ENCODE measurements around the gene ADGRE1. TPM values are rescaled to one million over a fixed set of nuclear protein-coding genes. Genes with fewer than 3 reads are reported as not detected.

Gene ADGRE1
- total RNA-seq (under 1 TPM in 1 of 4 donors, not detected in 3; 0.28 TPM), polyA plus RNA-seq (1 to 10 TPM in 2 of 3 donors, under 1 TPM in 1; 0.61 to 1.8 (median 1.2) TPM)

- Histone ChIP-seq H3K36me3 (no peaks in the 10 kb centered on the region), H3K4me1 (no peaks in the 10 kb centered on the region), H3K9me3 (no peaks in the 10 kb centered on the region), H3K27ac (no peak within 1 kb of the TSS), H3K27me3 (peaks cover 0 to 8% (median 0%) of the 10 kb centered on the region in 3 donors), H3K4me3 (no peak within 1 kb of the TSS)
- no peak for TF ChIP-seq CTCF (IDR thresholded peaks at IDR 0.05)
- no peak for TF ChIP-seq EP300 (IDR thresholded peaks at IDR 0.05)
- TF ChIP-seq POLR2AphosphoS5 (IDR thresholded peaks at IDR 0.05): no peak
- TF ChIP-seq POLR2A (IDR thresholded peaks at IDR 0.05): no peak
- WGBS, 2 donors: 65 to 78% methylated on average over 4 of the region's 4 CpGs
- intact Hi-C loops (cut with DNase I): no loop called here
- no peak for DNase-seq
Observed at GRCh38 chr19:6887316-6887715, at the start of gene ADGRE1. TSS of gene ADGRE1 (plus strand) at chr19:6887579. CDS start at chr19:6887609, 30 bp downstream.

- H3K36me3 ChIP-seq: no peaks in the 10 kb centered on the region
- no peak overlapping the region for H3K27ac ChIP-seq
- H3K4me1 ChIP-seq: no peaks in the 10 kb centered on the region
- no peak for TF ChIP-seq POLR2A (IDR thresholded peaks at IDR 0.05)
- no peak for TF ChIP-seq POLR2AphosphoS5 (IDR thresholded peaks at IDR 0.05)
- TF ChIP-seq CTCF (IDR thresholded peaks at IDR 0.05): no peak
- no peak for TF ChIP-seq EP300 (IDR thresholded peaks at IDR 0.05)
- intact Hi-C loops (cut with DNase I): no loop called here
- no peaks in the 10 kb centered on the region for H3K27me3 ChIP-seq
- WGBS, 2 donors: 94% methylated on average over 3 of the region's 3 CpGs
- H3K4me3 ChIP-seq: no peak overlapping the region
- no peak for DNase-seq
- H3K9me3 ChIP-seq: no peaks in the 10 kb centered on the region
Observed at GRCh38 chr19:6838062-6838655, 49.2 kb upstream of the ADGRE1 start.

- DNase-seq: no peak
- TF ChIP-seq EP300 (IDR thresholded peaks at IDR 0.05) (no peak), POLR2AphosphoS5 (IDR thresholded peaks at IDR 0.05) (no peak), POLR2A (IDR thresholded peaks at IDR 0.05) (no peak), CTCF (IDR thresholded peaks at IDR 0.05) (no peak)
- intact Hi-C loops (cut with DNase I): no loop called here
Observed at GRCh38 chr19:6842871-6843607, 44.3 kb upstream of the ADGRE1 start.

GRCh38 chr19:6847828-6848200 is 39.6 kb upstream of the ADGRE1 start:
- 94 to 96% methylated on average over 11 of the region's 11 CpGs for WGBS, 2 donors
- H3K36me3 ChIP-seq: no peaks in the 10 kb centered on the region
- intact Hi-C loops (cut with DNase I): no loop called here
- no peak overlapping the region for H3K27ac ChIP-seq
- no peak overlapping the region for H3K4me3 ChIP-seq
- no peaks in the 10 kb centered on the region for H3K4me1 ChIP-seq
- no peak for DNase-seq
- H3K27me3 ChIP-seq: no peaks in the 10 kb centered on the region
- TF ChIP-seq CTCF (IDR thresholded peaks at IDR 0.05) (no peak), POLR2AphosphoS5 (IDR thresholded peaks at IDR 0.05) (no peak)
- H3K9me3 ChIP-seq: no peaks in the 10 kb centered on the region

More at GRCh38 chr19:6842871-6843607, 44.3 kb upstream of the ADGRE1 start:
- no peaks in the 10 kb centered on the region for H3K4me1 ChIP-seq
- H3K9me3 ChIP-seq: no peaks in the 10 kb centered on the region
- H3K27me3 ChIP-seq: no peaks in the 10 kb centered on the region
- no peak overlapping the region for H3K27ac ChIP-seq
- no peak overlapping the region for H3K4me3 ChIP-seq
- WGBS, 2 donors: 87 to 89% methylated on average over 5 of the region's 5 CpGs
- H3K36me3 ChIP-seq: no peaks in the 10 kb centered on the region

All from sigmoid colon (tissue), 7 donors.